ENCODE data around the gene ACY1. TPM values are rescaled to one million over a fixed set of nuclear protein-coding genes. Genes with fewer than 3 reads are reported as not detected.

The ACY1 gene
- total and polyA plus RNA-seq, 10 of the 15 experiments (the other 5 are each of a cell fraction or from before 2014, with no cell fraction given) = 18.5 to 42.2 (median 27.8) TPM

DNA sequence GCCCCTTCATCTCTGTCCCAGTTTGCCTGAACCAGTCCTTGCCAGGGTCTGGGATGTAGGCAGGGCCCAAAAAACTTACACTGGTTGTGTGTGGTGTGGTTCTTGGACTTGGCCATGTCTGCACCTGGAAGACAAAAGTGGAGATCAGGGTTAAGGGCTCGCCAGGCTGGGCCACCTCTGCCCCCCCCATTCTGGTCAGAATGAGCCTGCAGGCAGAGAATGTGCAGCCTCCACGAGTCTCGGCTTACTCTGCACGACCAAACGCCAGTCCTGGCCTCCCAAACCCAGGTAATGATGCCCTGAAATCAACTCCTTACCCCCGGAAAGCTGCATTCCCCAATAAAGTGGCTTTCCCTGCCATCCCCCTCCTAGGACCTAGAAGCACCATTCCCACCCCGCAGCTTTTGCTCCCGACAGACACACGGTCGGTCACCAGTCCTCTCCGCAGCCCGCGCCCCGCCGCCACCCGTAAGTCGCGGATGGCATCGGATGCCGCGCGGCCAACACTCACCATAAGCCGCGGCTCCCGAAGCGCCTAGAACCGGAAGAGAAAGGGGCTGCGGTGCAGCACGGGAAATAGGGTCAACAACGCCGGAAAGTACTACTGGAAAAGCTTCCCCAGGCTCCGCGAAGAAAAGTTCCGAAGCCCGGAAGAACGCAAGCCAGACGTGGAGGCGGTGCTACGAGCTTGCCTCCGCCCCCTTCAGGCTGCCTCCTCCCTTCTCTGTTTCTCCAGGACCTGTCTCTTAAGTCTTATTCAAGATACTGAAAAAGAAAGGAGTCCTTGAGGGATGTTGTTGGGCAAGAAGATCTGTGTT is 12.2 kb downstream of the ACY1 start, which contains the start of gene RPL29 (continued):
- TF ChIP-seq, protein P1, sequence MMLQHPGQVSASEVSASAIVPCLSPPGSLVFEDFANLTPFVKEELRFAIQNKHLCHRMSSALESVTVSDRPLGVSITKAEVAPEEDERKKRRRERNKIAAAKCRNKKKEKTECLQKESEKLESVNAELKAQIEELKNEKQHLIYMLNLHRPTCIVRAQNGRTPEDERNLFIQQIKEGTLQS (IDR thresholded peaks at IDR 0.05; ENCODE audit: borderline replicate concordance, extremely low read depth, low read depth, low read length) = no peak
- peak; percentile 91 for TF ChIP-seq CREM (IDR thresholded peaks at IDR 0.05; ENCODE audit: low read depth)
- no peak for TF ChIP-seq RAD21 (IDR thresholded peaks at IDR 0.05; ENCODE audit: insufficient read depth, low read depth, low read length)
- no peak for TF ChIP-seq EP300 (IDR thresholded peaks at IDR 0.05; ENCODE audit: borderline replicate concordance in 1 of 2, control insufficient read depth in 1 of 2, low read depth in 2 of 2, low read length in 2 of 2)
- TF ChIP-seq, protein P2, sequence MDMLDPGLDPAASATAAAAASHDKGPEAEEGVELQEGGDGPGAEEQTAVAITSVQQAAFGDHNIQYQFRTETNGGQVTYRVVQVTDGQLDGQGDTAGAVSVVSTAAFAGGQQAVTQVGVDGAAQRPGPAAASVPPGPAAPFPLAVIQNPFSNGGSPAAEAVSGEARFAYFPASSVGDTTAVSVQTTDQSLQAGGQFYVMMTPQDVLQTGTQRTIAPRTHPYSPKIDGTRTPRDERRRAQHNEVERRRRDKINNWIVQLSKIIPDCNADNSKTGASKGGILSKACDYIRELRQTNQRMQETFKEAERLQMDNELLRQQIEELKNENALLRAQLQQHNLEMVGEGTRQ (IDR thresholded peaks at IDR 0.05; ENCODE audit: borderline replicate concordance, low read depth, low read length) = no peak
- peak; percentile 94 for TF ChIP-seq RELA (IDR thresholded peaks at IDR 0.05; ENCODE audit: borderline replicate concordance, partially characterized antibody)
- TF ChIP-seq, protein P3, sequence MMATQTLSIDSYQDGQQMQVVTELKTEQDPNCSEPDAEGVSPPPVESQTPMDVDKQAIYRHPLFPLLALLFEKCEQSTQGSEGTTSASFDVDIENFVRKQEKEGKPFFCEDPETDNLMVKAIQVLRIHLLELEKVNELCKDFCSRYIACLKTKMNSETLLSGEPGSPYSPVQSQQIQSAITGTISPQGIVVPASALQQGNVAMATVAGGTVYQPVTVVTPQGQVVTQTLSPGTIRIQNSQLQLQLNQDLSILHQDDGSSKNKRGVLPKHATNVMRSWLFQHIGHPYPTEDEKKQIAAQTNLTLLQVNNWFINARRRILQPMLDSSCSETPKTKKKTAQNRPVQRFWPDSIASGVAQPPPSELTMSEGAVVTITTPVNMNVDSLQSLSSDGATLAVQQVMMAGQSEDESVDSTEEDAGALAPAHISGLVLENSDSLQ (IDR thresholded peaks at IDR 0.05) = peak; percentile 74
- peak; percentile 71 for TF ChIP-seq SREBF2 (IDR thresholded peaks at IDR 0.05; ENCODE audit: low read length)
- TF ChIP-seq, protein P4, sequence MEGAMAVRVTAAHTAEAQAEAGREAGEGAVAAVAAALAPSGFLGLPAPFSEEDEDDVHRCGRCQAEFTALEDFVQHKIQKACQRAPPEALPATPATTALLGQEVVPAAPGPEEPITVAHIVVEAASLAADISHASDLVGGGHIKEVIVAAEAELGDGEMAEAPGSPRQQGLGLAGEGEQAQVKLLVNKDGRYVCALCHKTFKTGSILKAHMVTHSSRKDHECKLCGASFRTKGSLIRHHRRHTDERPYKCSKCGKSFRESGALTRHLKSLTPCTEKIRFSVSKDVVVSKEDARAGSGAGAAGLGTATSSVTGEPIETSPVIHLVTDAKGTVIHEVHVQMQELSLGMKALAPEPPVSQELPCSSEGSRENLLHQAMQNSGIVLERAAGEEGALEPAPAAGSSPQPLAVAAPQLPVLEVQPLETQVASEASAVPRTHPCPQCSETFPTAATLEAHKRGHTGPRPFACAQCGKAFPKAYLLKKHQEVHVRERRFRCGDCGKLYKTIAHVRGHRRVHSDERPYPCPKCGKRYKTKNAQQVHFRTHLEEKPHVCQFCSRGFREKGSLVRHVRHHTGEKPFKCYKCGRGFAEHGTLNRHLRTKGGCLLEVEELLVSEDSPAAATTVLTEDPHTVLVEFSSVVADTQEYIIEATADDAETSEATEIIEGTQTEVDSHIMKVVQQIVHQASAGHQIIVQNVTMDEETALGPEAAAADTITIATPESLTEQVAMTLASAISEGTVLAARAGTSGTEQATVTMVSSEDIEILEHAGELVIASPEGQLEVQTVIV (IDR thresholded peaks at IDR 0.05; ENCODE audit: borderline replicate concordance, partially characterized antibody) = peak; percentile 59
- TF ChIP-seq TARDBP (IDR thresholded peaks at IDR 0.05; ENCODE audit: borderline replicate concordance) = peak; percentile 87
- no peak for TF ChIP-seq ZSCAN29 (IDR thresholded peaks at IDR 0.05)
- TF ChIP-seq BCL11A (IDR thresholded peaks at IDR 0.05; ENCODE audit: low read depth, low read length) = no peak
- TF ChIP-seq, protein P5, sequence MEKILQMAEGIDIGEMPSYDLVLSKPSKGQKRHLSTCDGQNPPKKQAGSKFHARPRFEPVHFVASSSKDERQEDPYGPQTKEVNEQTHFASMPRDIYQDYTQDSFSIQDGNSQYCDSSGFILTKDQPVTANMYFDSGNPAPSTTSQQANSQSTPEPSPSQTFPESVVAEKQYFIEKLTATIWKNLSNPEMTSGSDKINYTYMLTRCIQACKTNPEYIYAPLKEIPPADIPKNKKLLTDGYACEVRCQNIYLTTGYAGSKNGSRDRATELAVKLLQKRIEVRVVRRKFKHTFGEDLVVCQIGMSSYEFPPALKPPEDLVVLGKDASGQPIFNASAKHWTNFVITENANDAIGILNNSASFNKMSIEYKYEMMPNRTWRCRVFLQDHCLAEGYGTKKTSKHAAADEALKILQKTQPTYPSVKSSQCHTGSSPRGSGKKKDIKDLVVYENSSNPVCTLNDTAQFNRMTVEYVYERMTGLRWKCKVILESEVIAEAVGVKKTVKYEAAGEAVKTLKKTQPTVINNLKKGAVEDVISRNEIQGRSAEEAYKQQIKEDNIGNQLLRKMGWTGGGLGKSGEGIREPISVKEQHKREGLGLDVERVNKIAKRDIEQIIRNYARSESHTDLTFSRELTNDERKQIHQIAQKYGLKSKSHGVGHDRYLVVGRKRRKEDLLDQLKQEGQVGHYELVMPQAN (conservative IDR thresholded peaks at IDR 0.05) = peak; percentile 36; the same call in 1 of the 2 replicates
- TF ChIP-seq, protein P6, sequence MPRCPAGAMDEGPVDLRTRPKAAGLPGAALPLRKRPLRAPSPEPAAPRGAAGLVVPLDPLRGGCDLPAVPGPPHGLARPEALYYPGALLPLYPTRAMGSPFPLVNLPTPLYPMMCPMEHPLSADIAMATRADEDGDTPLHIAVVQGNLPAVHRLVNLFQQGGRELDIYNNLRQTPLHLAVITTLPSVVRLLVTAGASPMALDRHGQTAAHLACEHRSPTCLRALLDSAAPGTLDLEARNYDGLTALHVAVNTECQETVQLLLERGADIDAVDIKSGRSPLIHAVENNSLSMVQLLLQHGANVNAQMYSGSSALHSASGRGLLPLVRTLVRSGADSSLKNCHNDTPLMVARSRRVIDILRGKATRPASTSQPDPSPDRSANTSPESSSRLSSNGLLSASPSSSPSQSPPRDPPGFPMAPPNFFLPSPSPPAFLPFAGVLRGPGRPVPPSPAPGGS (IDR thresholded peaks at IDR 0.05; ENCODE audit: borderline replicate concordance, insufficient read depth, low read depth, low read length, poor library complexity, severe bottlenecking) = no peak
- TF ChIP-seq NR2C1 (IDR thresholded peaks at IDR 0.05) = peak; percentile 99
- TF ChIP-seq BMI1 (IDR thresholded peaks at IDR 0.05; ENCODE audit: borderline replicate concordance) = no peak
- peak; percentile 79 for TF ChIP-seq ZBED1 (IDR thresholded peaks at IDR 0.05; ENCODE audit: borderline replicate concordance)
- no peak for TF ChIP-seq SMC3 (IDR thresholded peaks at IDR 0.05; ENCODE audit: borderline replicate concordance, low read length)

All from GM12878 (cell line).